GM11168 (cell line): ENCODE results near the gene HOXC6.

ENCODE experiments used
- in situ Hi-C: fragments of 300-500 bp; cut with MboI; formaldehyde crosslinking; loops from one replicate; pipeline ENCODE4 v1.12.0; 2022; ENCODE audit warnings: low sequenced_read_pairs; ENCODE audit not compliant: unreplicated experiment

The HOXC6 gene

DNA sequence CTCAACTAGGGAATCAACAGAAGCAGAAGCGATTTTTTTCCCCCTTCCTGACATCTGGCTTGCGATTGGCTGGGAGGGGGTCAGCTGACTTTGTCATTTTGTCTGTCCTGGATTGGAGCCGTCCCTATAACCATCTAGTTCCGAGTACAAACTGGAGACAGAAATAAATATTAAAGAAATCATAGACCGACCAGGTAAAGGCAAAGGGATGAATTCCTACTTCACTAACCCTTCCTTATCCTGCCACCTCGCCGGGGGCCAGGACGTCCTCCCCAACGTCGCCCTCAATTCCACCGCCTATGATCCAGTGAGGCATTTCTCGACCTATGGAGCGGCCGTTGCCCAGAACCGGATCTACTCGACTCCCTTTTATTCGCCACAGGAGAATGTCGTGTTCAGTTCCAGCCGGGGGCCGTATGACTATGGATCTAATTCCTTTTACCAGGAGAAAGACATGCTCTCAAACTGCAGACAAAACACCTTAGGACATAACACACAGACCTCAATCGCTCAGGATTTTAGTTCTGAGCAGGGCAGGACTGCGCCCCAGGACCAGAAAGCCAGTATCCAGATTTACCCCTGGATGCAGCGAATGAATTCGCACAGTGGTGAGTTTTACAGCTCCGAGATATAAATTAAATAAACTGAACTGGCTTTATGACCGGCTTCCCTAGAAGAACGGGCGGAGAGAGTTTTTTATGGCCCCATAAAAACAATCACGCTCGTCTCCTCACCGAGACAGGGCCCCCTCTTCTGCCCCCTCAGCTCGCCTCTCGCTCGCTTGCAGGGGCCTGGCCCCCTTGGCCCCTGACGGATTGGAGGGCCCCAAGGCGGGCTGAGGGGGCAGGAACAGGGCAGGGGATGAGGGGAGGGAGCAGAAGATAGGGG, at the start of gene HOXC6:
HOXC6 (plus strand) TSS at position 127 of the 888 bp plus-strand sequence; CDS start at position 209, 82 bp downstream.
- in situ Hi-C loops: loop anchor here (5.0 kb wide), 1 partner anchor 164 kb away; no protein-coding TSS in a partner anchor

- in situ Hi-C loops: no loop called here
Observed at GRCh38 chr12:53978477-53979356, 49.5 kb upstream of the HOXC6 start.

- in situ Hi-C loops: no loop called here
Observed at GRCh38 chr12:53980104-53980801, 48.0 kb upstream of the HOXC6 start.

GRCh38 chr12:53980802-53981496, 47.3 kb upstream of the HOXC6 start:
- in situ Hi-C loops: no loop called here

DNA sequence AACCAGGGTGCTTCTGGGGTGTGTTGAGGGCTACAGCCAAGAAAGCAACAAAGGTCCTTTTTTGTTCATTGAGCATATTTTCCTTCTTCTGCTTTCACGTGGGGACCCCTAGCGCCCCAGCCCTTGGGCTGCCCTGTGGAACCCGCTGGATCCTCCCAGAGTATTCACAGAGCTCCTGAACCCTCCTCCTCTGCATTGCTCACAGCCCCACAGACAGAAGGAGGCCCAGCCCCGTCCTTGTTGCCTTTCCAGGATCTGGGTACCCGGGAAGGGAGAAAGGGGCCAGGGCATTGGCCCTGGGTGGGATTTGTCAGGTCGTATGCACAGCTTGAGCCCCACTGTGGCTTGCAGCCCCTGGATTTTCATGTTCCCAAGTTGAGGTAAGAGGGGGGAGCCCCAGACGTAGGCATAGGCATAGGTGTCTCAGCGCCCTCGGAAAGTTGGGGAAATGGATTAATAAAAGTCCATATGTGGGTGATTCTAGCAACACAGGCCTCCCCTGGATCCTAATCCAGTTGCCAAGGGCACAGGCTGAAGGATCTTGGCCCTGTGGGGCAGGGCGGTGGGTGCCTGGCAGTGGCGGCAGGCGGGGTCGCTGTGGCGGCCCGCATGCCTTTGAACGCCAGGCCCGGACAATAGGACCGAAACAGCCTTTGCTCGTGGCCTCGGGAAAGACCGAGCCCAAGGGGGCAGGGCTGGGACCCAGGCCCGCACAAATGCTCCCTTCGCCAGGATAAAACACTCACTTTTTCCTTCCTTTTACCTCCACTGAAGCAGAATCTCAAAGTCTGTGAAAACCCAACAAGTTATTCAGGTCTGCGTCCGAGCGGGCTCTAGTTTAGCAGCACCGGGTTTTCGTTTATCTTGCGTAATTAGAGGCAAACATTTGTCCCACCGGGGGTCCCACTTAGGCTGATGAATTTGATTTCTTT, 46.3 kb upstream of the HOXC6 start:
- in situ Hi-C loops: no loop called here

DNA sequence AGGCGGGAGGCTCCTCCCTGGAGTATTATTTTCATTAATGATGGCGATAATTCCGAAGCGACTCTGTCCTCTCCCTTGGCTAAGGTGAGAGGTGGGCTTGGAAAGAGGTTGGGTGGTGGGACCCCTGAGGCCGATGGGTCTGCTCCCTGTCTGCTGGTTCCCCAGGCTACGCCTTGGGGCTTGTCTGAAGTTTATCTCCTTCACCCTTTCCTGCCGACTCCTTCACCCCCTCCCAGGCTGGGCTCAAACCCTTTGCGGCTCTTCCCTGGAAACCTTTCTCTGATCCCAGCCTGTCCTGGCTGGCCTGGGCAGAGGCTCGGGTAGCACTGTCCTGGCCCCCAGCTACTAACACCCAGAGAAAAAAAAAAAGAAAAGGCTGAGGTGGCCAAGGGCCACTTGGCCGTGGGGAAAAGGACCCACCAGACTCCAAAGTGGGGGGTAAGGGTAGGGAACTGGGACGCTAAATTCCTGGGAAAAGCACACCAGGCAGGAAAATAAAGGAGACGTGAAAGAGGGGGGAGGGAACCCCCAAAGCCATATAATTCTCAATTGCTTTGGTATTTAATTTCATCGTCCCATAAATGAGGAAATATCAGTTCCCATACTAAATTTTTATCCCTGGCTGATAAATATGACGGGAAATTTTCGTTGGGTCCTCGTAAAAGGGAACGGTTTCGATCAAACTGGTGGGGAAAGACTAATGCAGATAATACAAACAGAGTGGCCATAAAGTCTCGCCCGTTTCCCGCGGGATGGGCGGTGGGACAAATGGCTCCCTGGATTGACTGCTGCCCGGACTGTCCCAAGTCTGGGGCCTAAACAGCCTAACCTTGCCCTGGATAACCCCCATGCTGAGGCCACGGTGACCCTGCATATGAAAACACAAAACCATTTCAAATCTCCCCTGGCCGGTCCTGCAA, 45.3 kb upstream of the HOXC6 start:
- in situ Hi-C loops: no loop called here

- in situ Hi-C loops: no loop called here
Observed at GRCh38 chr12:53983568-53983949, 44.7 kb upstream of the HOXC6 start.

DNA sequence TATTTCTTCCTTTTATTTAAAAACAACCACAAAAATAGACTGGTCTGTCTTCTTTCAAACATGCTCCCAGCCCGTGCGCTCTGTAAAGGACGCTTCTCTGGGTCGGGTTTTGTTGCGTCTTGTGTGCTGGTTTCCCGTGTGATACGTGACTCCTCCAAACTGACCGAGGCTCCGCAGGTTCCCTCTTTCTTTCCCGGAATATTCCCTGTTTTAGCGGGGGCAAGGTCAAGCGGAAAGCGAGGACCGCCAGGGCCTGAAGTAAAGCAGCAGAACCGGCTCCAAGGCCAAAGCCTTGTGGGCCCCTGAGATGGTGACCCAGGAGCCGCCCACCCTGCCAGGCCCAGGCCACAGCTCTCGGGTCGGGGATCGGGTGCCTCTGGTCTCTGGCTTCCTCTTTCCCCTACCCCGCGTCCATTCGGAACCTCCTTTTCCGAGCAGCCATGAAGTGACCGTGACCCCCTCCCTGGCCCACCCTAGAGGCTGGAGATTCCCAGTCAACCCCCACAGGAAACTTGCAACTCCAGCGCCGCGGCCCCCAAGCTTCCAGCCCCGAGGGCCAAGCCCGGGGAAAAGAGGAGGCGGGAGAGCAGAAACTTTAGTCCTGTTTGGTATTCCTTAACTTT, 44.2 kb upstream of the HOXC6 start:
- in situ Hi-C loops: no loop called here

GRCh38 chr12:53984901-53985691, 43.1 kb upstream of the HOXC6 start, which contains the start of gene HOXC10:
Gene HOXC10, plus strand, starts transcription at chr12:53985146. Its CDS starts 114 bp downstream, at chr12:53985260.
- in situ Hi-C loops: no loop called here

DNA sequence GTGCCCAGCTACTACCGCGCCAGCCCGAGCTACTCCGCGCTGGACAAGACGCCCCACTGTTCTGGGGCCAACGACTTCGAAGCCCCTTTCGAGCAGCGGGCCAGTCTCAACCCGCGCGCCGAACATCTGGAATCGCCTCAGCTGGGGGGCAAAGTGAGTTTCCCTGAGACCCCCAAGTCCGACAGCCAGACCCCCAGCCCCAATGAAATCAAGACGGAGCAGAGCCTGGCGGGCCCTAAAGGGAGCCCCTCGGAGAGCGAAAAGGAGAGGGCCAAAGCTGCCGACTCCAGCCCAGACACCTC, 42.6 kb upstream of the HOXC6 start:
- in situ Hi-C loops: no loop called here

DNA sequence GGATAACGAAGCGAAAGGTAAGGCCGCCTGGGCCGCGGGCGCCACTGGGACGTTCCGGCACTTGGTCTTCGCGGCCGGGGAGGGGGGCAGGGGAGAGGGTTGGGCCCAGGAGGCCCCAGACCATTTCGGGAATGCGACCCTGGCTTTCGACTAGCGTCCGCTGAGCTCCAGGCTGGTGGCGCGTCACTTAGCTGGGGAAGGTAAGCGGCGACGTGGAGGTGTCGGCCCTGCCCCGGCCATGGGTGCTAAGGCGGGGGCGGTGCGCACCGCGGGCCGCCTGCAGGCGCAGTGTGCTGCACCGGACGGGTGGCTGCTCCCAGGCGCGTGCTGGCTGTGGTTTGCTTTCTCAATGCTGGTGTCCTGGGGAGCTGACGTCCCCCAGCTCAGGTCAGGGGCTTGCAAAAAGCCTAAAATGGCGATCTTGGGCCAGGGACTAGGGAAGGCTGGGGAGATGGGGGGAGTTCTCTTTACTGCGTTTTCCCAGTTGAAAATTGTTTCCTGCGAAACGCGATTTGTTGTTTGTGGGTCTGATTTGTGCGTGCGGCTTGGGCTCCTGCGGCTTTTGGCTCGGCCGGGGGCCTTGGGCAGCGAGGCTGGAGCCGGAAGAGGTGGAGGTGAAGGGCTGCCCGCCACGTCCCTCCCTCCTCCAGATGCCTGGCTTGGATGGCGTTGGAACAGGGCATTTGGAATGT, 42.1 kb upstream of the HOXC6 start:
- in situ Hi-C loops: no loop called here

DNA sequence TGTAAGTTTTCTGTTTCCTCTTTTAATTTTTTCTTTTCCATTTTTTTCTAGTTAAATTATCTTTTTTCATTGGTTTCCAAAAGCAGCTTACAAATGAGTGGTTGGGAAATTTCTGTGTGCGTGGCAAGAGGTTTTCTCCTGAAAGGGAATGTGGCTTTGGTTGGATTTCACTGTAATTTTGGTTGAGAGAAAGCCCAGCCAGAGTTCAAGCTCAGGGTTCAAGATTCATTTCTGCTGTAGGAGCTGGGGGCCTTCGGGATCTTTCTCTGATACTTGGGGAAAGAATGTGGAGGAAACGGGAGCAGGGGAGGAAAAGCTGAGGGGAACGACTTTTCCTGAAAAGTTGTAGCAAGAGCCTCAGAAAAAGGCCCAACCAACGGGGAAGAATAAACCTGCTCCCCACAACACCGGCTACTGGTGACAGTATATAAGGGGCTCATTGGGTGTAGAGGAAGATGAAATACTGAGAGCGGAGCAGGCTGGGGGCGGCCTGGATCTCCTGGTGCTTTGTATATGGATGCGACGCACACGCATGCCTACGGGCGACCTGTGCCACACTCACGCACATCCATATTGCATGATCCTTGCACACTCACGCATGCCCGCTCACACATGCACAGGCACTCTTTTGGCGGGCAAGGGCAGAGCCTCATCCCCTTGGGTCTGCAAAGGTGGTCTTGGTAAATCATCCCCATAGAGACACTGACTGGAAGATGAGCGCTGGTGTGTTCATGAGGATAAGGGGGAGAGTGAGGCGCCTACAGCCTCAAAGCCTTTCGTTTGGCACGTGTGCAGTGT, 41.4 kb upstream of the HOXC6 start:
- in situ Hi-C loops: no loop called here

DNA sequence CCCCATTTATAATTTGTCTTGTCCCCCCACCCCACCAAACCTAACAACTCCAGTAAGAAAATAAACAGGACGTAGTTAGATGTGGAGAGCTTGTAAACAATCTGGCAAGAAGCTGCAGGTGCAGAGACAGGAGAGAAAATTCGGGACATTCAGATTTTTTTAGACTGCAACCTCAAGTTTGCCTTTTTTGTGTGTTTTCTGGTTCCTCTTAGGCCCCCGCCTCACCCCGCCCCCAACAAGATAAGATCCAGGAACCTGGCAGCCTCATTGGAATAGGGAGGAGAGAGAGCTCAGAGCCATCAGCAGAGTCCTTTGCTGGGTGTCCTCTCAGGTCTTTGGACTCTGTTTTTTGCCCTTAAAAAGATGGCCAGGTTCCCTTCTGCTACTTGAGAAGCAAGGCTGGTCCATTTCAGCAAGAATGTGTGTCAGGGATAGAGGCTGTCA, 40.4 kb upstream of the HOXC6 start:
- in situ Hi-C loops: no loop called here

DNA sequence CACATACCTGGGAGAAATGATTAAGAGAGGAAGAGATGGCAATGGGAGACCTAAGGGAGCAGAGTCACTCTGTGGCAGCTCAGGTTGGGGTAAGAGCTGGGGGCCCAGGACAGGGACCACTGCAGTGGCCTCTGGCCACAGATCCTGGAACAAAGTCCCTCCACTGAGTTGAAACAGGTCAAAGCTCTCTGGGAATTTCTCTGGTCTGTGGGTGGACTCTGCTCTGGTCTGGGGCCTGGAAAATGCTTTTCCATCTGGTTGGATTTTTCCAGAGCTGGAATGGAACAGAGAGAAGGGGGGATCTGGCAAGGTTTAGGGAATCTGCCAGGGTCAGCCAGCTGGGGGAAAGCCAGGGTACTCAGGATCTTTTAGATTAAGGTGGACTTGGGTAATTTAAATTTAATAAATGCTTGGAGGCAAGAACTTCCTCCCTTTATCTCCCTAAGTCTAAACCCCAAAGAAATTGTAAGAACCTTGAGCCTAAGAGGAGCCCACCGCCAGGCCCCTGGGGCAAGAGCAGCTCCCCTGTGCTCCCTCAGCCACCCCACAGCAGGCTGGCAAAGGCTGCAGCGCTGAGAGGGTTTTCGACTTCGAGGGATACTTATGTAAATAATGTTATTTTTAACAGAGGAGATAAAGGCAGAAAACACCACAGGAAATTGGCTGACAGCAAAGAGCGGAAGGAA, 39.6 kb upstream of the HOXC6 start:
- in situ Hi-C loops: no loop called here
